HG02943 (cell line): ENCODE data around the gene ZDHHC17.
"Not testable (repeated sequence)": the region's sequence is repeated elsewhere in the genome, so short reads cannot be mapped to it uniquely, and the experiment has no call there.

Experiments used
- ATAC-seq: cut with Tn5 transposase; IDR thresholded peaks from one replicate; pipeline ENCODE4 v1.9.1; 2021; ENCODE audit warnings: mild to moderate bottlenecking, low read depth, moderate library complexity; ENCODE audit not compliant: unreplicated experiment

The ZDHHC17 gene

GRCh38 chr12:76763746-76764675 is at the start of gene ZDHHC17:
TSS of gene ZDHHC17 (plus strand) at chr12:76764115. CDS start at chr12:76764237, 122 bp downstream.
- ATAC-seq: peak; percentile 92

DNA sequence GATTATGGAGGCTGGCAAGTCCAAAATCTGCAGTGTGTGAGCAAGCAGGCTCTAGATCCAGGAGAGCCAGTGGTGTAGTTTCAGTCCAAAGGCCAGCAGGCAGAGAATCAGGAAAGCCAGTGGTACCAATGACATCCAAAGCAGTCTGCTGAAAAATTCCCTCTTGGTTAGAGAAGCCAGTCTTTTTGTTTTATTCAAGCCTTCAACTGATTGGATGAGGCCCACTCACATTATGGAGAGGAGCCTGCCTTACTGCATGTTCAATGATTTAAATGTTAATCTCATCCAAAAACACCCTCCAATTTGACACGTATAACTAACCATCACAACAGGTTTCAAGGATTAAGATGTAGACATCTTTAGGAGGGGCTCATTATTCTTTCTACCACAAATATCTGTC is 49.5 kb upstream of the ZDHHC17 start:
- no peak for ATAC-seq

DNA sequence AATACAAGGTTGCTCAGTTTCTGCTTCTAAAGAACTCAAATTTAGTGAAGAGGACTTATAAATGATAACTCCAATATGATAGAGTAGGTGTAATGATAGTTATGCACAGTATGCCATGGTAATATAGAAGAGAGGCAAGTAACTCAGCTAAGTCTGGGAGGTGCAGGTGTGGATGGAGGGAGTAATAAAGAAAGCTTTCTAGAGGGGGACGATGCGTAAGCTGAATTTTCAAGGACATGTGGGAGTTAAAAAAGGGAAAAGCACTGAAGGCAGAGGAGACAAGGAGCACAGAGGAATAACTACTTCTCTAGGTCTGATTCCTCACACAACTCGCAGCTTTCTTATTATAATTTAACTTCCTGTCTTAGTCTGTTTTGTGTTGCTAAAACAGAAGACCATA is 49.1 kb upstream of the ZDHHC17 start:
- no peak for ATAC-seq

GRCh38 chr12:76715332-76715731 is 48.6 kb upstream of the ZDHHC17 start:
- ATAC-seq: no peak

GRCh38 chr12:76717314-76717713 is 46.6 kb upstream of the ZDHHC17 start:
- no peak for ATAC-seq

GRCh38 chr12:76719171-76720041 is 44.5 kb upstream of the ZDHHC17 start:
- no peak for ATAC-seq

- ATAC-seq: no peak
Measured at GRCh38 chr12:76720068-76720467, 43.8 kb upstream of the ZDHHC17 start.

DNA sequence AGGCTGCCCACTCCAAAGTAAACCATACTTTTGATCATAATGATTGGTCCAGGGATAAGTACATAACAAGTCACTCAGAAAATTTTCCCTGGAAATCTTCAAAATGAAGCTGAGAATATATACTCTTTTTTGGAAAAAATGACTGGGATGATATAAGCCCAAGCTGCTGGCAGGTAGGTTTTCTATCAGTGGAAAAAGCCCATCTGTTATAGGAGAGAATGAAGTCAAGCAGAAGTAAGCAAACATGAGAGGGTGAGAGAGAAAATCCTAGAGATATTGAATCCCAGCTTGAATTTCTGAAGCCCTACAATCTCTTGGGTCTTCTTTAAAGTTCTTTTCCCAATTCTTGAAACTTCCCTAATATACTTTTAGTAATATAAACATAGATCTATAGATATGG is 37.3 kb upstream of the ZDHHC17 start:
- no peak for ATAC-seq

DNA sequence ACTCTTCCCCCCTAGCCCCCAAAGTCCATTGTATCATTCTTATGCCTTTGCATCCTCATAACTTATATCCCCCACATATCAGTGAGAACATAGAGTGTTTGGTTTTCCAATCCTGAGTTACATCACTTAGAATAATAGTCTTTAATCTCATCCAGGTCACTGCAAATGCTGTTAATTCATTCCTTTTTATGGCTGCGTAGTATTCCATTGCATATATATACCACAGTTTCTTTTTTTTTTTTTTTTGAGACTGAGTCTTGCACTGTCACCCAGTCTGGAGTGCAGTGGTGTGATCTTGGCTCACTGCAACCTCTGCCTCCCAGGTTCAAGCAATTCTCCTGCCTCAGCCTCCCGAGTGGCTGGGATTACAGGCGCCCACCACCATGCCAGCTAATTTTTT is 31.7 kb upstream of the ZDHHC17 start:
- not testable (repeated sequence) for ATAC-seq

DNA sequence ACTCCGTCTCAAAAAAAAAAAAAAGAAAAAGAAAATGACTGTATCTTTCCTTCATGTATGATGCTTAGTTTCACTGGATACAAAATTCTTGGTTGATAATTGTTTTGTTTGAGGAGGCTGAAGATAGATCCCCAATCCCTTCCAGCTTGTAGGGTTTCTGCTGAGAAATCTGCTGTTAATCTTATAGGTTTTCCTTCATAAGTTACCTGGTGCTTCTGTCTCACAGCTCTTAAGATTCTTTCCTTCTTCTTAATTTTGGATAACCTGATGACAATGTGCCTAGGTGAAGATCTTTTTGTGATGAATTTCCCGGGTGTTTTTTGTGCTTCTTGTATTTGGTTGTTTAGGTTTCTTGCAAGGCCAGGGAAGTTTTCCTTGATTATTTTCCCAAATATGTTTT is 26.2 kb upstream of the ZDHHC17 start:
- ATAC-seq: not testable (repeated sequence)

DNA sequence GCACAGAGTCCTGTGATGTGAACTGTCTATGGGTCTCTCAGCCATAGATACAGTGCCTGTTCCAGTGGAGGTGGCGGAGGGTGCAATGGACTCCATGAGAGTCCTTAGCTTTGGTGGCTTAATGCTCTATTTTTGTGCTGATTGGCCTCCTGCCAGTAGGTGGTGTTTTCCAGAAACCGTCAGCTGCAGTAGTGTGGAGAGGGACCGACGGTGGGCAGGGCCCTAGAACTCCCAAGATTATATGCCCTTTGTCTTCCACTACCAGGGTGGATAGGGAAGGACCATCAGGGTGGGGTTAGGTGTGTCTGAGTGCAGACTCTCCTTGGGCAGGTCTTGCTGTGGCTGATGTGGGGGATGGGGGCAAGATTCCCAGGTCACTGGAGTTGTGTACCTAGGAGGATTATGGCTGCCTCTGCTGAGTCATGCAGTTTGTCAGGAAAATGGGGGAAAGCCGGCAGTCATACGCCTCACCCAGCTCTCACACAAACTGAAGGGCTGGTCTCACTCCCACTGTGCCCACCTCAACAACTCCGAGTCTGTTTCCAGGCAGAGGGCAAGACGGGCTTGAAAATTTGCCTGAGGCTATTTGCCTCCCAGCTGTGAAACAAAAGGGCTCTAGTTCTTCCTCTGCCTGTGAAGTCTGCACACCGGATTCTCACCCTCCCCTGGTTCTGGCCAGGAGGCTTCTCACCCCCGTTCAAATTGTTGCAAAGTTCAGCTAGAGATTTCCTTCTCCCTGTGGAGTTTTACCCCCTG is 24.9 kb upstream of the ZDHHC17 start:
- no peak for ATAC-seq

- no peak for ATAC-seq
Measured at GRCh38 chr12:76739896-76740295, 24.0 kb upstream of the ZDHHC17 start.

- no peak for ATAC-seq
Measured at GRCh38 chr12:76740501-76740900, 23.4 kb upstream of the ZDHHC17 start.

DNA sequence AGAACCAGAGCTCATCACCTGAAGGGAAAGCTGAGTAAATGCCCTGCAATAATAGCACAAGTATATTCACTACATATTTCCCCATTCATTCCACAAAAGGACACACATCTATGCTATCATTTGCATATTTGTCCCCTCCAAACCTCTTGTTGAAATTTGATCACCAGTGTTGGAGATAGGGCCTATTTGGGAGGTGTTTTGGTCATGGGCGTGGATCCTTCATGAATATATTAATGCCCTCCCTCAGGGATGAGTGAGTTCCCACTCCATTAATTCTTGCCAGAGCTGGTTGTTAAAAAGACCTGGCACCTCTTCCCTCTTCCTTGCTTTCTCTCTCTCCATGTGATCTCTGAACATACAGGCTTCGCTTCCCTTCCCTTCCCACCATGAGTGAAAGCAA is 18.6 kb upstream of the ZDHHC17 start:
- ATAC-seq: no peak

GRCh38 chr12:76746516-76746915 is 17.4 kb upstream of the ZDHHC17 start:
- no peak for ATAC-seq

- ATAC-seq: no peak
Measured at GRCh38 chr12:76747245-76747644, 16.7 kb upstream of the ZDHHC17 start.

DNA sequence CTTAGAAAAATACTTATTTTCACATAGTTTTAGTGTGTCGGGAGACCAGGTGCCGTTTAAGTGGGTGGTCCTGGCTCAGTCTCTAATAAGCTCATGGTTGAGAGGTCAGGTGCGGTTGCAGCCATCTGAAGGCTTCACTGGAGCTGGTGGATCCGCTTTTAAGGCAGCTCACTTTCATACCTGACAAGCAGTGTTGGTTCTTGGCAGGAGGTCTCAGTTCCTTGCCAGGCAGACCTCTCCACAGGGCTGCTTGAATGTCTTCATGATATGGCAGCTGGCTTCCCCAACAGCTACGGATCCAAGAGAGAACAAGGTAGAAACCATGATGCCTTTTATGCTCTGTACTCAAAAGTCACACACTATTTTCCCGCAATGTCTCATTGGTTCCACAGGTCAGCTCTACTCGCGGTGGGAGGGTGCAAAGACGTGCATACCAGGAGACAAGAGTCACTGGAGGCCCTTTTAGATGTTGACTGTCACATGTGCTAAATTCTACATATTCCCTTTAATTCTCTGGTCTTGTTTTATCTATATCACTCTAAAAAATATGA is 8.0 kb upstream of the ZDHHC17 start:
- ATAC-seq: no peak

GRCh38 chr12:76757694-76758093 is 6.2 kb upstream of the ZDHHC17 start:
- no peak for ATAC-seq

DNA sequence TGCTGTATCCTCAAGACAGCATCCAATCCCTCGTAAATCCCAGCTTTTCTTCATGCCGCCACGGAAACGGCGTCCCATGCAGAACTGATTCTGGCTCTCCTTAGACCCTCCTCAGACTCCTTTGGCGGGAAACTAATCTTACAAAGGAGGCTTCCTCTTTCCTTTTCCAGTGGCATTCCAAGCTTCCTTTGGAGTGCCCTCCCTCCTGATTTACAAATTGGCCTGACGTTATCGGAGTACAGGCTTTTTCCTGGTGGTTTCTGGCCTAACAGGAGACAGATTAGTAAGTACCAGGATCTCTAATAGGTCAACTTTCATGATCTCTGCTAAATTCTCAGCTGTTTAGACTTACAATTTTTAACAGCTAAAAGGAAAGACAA is 1.3 kb upstream of the ZDHHC17 start:
- ATAC-seq: no peak

DNA sequence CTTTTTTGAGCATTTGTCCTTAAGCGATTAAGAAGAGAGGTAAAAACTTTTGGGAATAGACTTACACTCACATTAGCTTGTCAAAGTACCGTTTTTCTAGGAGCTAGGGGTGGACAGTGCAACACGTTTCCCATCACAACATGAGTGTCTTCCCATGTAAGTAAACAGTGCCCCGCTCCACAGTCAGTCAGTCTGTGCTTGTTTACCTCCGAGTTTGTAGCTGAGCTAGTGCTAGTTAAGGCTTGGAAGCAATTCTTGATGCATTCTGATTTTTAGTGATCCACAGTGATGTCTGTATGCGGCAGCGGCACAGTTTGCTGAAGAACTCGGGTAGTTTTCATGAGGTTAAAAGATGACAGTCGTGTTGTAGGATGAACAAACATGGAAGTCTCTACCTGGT is 941 bp downstream of the ZDHHC17 start:
- ATAC-seq: no peak
